Stimulated activated memory B cell treated with anti-CD40 and anti-IgM and Interleukin-4, amounts not matched to agents 10 μg/mL and 1 μg/mL and 100 μg/mL, for 72 hours (primary cell): Measurements from ENCODE around the gene ARHGAP27.
A peak's percentile ranks its signal among the peaks of the same experiment; 100 is the strongest.
"Not testable (repeated sequence)": the region's sequence is repeated elsewhere in the genome, so short reads cannot be mapped to it uniquely, and the experiment has no call there.

ENCODE experiments used
- ATAC-seq: fragments of 150-1000 bp; cut with Tn5 transposase; 2 replicates; pipeline ENCODE4 v1.10.0; 2021
- H3K27ac Mint-ChIP-seq: one replicate; pipeline ENCODE4 v1.8.0; 2022; ENCODE audit warnings: mild to moderate bottlenecking, mixed read lengths
- H3K27me3 Mint-ChIP-seq: one replicate; pipeline ENCODE4 v1.8.0; 2022; ENCODE audit warnings: mixed read lengths
- H3K36me3 Mint-ChIP-seq: one replicate; pipeline ENCODE4 v1.8.0; 2022; ENCODE audit warnings: mixed read lengths
- H3K4me1 Mint-ChIP-seq: one replicate; pipeline ENCODE4 v1.8.0; 2022; ENCODE audit warnings: mixed read lengths
- H3K4me3 Mint-ChIP-seq: one replicate; pipeline ENCODE4 v1.8.0; 2022; ENCODE audit warnings: mild to moderate bottlenecking, moderate library complexity, mixed read lengths
- H3K9me3 Mint-ChIP-seq: one replicate; pipeline ENCODE4 v1.8.0; 2022; ENCODE audit warnings: mixed read lengths

Gene ARHGAP27

GRCh38 chr17:45357364-45357997, 75.2 kb downstream of the ARHGAP27 start:
- Mint-ChIP-seq H3K4me1 (peaks cover 22% of the 10 kb centered on the region), H3K9me3 (peaks cover 8% of the 10 kb centered on the region), H3K27ac (peak overlapping the region; percentile 18), H3K36me3 (peaks cover 3% of the 10 kb centered on the region), H3K4me3 (no peak overlapping the region), H3K27me3 (peaks cover 24% of the 10 kb centered on the region)
- no peak for ATAC-seq

- Mint-ChIP-seq H3K36me3 (no peaks in the 10 kb centered on the region), H3K4me3 (no peak overlapping the region), H3K4me1 (peaks cover 22% of the 10 kb centered on the region), H3K27ac (peak overlapping the region; percentile 2), H3K27me3 (peaks cover under 1% of the 10 kb centered on the region), H3K9me3 (peaks cover 7% of the 10 kb centered on the region)
- ATAC-seq = no peak
These were observed 77.6 kb downstream of the ARHGAP27 start for GRCh38 chr17:45355087-45355486.

GRCh38 chr17:45353043-45353442, 79.6 kb downstream of the ARHGAP27 start:
- no peaks in the 10 kb centered on the region for H3K36me3 Mint-ChIP-seq
- peak overlapping the region; percentile 46 for H3K27ac Mint-ChIP-seq
- H3K27me3 Mint-ChIP-seq = no peaks in the 10 kb centered on the region
- ATAC-seq = peak; percentile 97
- H3K4me1 Mint-ChIP-seq = peaks cover 22% of the 10 kb centered on the region
- no peak overlapping the region for H3K4me3 Mint-ChIP-seq
- H3K9me3 Mint-ChIP-seq = peaks cover 7% of the 10 kb centered on the region

- H3K27me3 Mint-ChIP-seq = no peaks in the 10 kb centered on the region
- peaks cover 7% of the 10 kb centered on the region for H3K9me3 Mint-ChIP-seq
- H3K4me1 Mint-ChIP-seq = peaks cover 22% of the 10 kb centered on the region
- H3K27ac Mint-ChIP-seq = no peak overlapping the region
- no peak for ATAC-seq
- no peak overlapping the region for H3K4me3 Mint-ChIP-seq
- H3K36me3 Mint-ChIP-seq = no peaks in the 10 kb centered on the region
These were observed 80.8 kb downstream of the ARHGAP27 start for GRCh38 chr17:45351831-45352230.

GRCh38 chr17:45347444-45347843, 85.2 kb downstream of the ARHGAP27 start:
- H3K4me3 Mint-ChIP-seq = no peak overlapping the region
- peaks cover 2% of the 10 kb centered on the region for H3K9me3 Mint-ChIP-seq
- H3K27me3 Mint-ChIP-seq = no peaks in the 10 kb centered on the region
- H3K4me1 Mint-ChIP-seq = peaks cover 8% of the 10 kb centered on the region
- H3K27ac Mint-ChIP-seq = no peak overlapping the region
- H3K36me3 Mint-ChIP-seq = no peaks in the 10 kb centered on the region
- no peak for ATAC-seq

GRCh38 chr17:45346216-45347015, 86.3 kb downstream of the ARHGAP27 start:
- Mint-ChIP-seq H3K4me1 (peaks cover 8% of the 10 kb centered on the region), H3K9me3 (no peaks in the 10 kb centered on the region), H3K4me3 (no peak overlapping the region), H3K27ac (peak overlapping the region; percentile 58), H3K27me3 (no peaks in the 10 kb centered on the region), H3K36me3 (no peaks in the 10 kb centered on the region)
- no peak for ATAC-seq

GRCh38 chr17:45345554-45346215, 87.0 kb downstream of the ARHGAP27 start:
- Mint-ChIP-seq H3K27ac (peak overlapping the region; percentile 58), H3K36me3 (no peaks in the 10 kb centered on the region), H3K4me1 (peaks cover 8% of the 10 kb centered on the region), H3K9me3 (no peaks in the 10 kb centered on the region), H3K27me3 (no peaks in the 10 kb centered on the region), H3K4me3 (no peak overlapping the region)
- no peak for ATAC-seq

- Mint-ChIP-seq H3K36me3 (no peaks in the 10 kb centered on the region), H3K9me3 (no peaks in the 10 kb centered on the region), H3K27me3 (no peaks in the 10 kb centered on the region), H3K4me3 (no peak overlapping the region), H3K27ac (peak overlapping the region; percentile 58), H3K4me1 (peaks cover 8% of the 10 kb centered on the region)
- no peak for ATAC-seq
These were observed 87.5 kb downstream of the ARHGAP27 start for GRCh38 chr17:45345246-45345553.

GRCh38 chr17:45343967-45344664, 88.6 kb downstream of the ARHGAP27 start:
- not testable (repeated sequence) for H3K36me3 Mint-ChIP-seq, H3K27me3 Mint-ChIP-seq

More at GRCh38 chr17:45343967-45344664, 88.6 kb downstream of the ARHGAP27 start:
- not testable (repeated sequence) for ATAC-seq, H3K27ac Mint-ChIP-seq, H3K9me3 Mint-ChIP-seq, H3K4me3 Mint-ChIP-seq
- H3K4me1 Mint-ChIP-seq = peaks cover 14% of the 10 kb centered on the region
